HEK293 (cell line): ENCODE measurements around the gene FOXO6.

ENCODE experiments used
- ATF2 ChIP-seq: fragments of 450-650 bp; formaldehyde crosslinking; IDR thresholded peaks from 2 replicates; pipeline ENCODE4 v1.5.1; 2016; ENCODE audit warnings: missing biosample characterization, missing genetic modification characterization, low read depth
- IKZF3 ChIP-seq: fragments of 450-650 bp; IDR thresholded peaks from 2 replicates; pipeline ENCODE4 v1.5.0; 2018; ENCODE audit warnings: missing biosample characterization, mild to moderate bottlenecking, missing genetic modification characterization, moderate library complexity
- ZFP37 ChIP-seq: fragments of 450-650 bp; formaldehyde crosslinking; IDR thresholded peaks from 2 replicates; pipeline ENCODE4 v1.5.1; 2016; ENCODE audit warnings: missing biosample characterization, missing genetic modification characterization
- ZNF292 ChIP-seq: fragments of 450-650 bp; formaldehyde crosslinking; IDR thresholded peaks from 2 replicates; pipeline ENCODE4 v1.5.1; 2016; ENCODE audit warnings: low read depth, missing biosample characterization, missing genetic modification characterization, borderline replicate concordance
- ZNF335 ChIP-seq: fragments of 450-650 bp; formaldehyde crosslinking; conservative IDR thresholded peaks from 2 replicates; pipeline ENCODE4 v1.5.1; 2016; ENCODE audit warnings: missing biosample characterization, missing genetic modification characterization
- ZNF610 ChIP-seq: fragments of 450-650 bp; formaldehyde crosslinking; IDR thresholded peaks from 2 replicates; pipeline ENCODE4 v1.5.1; 2016; ENCODE audit warnings: missing biosample characterization, missing genetic modification characterization, borderline replicate concordance
- TF ChIP-seq, protein P1 (sequence below): fragments of 450-650 bp; formaldehyde crosslinking; IDR thresholded peaks from 2 replicates; pipeline ENCODE4 v1.5.1; 2016; ENCODE audit warnings: missing biosample characterization, missing genetic modification characterization

DNA sequence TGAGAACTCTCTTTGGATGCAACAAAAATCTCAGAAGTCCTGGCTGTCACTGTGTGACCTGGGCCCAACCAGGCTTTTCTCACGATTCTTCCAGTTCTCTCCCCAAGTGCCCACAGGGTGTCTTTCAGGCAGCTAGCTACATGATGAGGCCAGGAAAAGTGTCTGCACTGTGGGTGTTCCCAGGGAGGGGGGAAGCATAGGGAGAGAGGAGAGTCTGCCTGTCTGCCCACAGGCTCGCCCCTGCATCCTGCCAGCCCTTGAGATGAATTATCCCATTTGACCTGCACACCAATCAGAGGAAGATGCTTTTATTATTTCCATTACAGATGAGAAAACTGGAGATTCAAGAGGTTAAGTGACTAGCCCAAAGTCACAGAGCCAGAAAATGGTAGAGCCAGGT, 27.8 kb downstream of the FOXO6 start:
- no peak for TF ChIP-seq IKZF3 (tag by site-specific recombination)
- TF ChIP-seq ZFP37 (tag by site-specific recombination) = no peak
- TF ChIP-seq ZNF610 (tag by site-specific recombination) = no peak
- no peak for TF ChIP-seq ZNF292
- no peak for TF ChIP-seq ZNF335 (tag by site-specific recombination)
- TF ChIP-seq, protein P1, sequence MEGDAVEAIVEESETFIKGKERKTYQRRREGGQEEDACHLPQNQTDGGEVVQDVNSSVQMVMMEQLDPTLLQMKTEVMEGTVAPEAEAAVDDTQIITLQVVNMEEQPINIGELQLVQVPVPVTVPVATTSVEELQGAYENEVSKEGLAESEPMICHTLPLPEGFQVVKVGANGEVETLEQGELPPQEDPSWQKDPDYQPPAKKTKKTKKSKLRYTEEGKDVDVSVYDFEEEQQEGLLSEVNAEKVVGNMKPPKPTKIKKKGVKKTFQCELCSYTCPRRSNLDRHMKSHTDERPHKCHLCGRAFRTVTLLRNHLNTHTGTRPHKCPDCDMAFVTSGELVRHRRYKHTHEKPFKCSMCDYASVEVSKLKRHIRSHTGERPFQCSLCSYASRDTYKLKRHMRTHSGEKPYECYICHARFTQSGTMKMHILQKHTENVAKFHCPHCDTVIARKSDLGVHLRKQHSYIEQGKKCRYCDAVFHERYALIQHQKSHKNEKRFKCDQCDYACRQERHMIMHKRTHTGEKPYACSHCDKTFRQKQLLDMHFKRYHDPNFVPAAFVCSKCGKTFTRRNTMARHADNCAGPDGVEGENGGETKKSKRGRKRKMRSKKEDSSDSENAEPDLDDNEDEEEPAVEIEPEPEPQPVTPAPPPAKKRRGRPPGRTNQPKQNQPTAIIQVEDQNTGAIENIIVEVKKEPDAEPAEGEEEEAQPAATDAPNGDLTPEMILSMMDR (tag by site-specific recombination) = no peak
- no peak for TF ChIP-seq ATF2 (tag by site-specific recombination)
